Measurements from ENCODE around the gene VAPA. TPM values are rescaled to one million over a fixed set of nuclear protein-coding genes. Genes with fewer than 3 reads are reported as not detected.
A peak's percentile ranks its signal among the peaks of the same experiment; 100 is the strongest.

The VAPA gene
- total and polyA plus RNA-seq, 9 of the 15 experiments (the other 6 are each of a cell fraction or from before 2014, with no cell fraction given) = 219 to 902 (median 526) TPM

- TF ChIP-seq THRA (IDR thresholded peaks at IDR 0.05) (no peak), ZBTB33 (CRISPR knock-in tag; IDR thresholded peaks at IDR 0.05) (no peak), ZNF584 (CRISPR knock-in tag; IDR thresholded peaks at IDR 0.05; ENCODE audit: low read depth) (no peak), YBX1 (IDR thresholded peaks at IDR 0.05) (no peak), DEAF1 (CRISPR knock-in tag; IDR thresholded peaks at IDR 0.05) (peak; percentile 53; the same call in 1 of the 2 replicates), DLX4 (CRISPR knock-in tag; IDR thresholded peaks at IDR 0.05) (no peak), FOXA3 (CRISPR knock-in tag; conservative IDR thresholded peaks at IDR 0.05 in 1 of 2, IDR thresholded peaks at IDR 0.05 in 1 of 2) (0 out of 4 replicates have a peak, but pooled peaks of 1 of the 2 experiments have one; percentile 26), JUNB (CRISPR knock-in tag; conservative IDR thresholded peaks at IDR 0.05) (no peak), BCOR (IDR thresholded peaks at IDR 0.05) (peak; percentile 70), NEUROD1 (IDR thresholded peaks at IDR 0.05; ENCODE audit: borderline replicate concordance, low read depth, low read length, partially characterized antibody) (peak; percentile 41), THRAP3 (IDR thresholded peaks at IDR 0.05; ENCODE audit: borderline replicate concordance) (no peak), ID3 (CRISPR knock-in tag; IDR thresholded peaks at IDR 0.05) (no peak), ID3 (tag; IDR thresholded peaks at IDR 0.05) (0 out of 2 replicates have a peak, but pooled peaks have one; percentile 37), ZNF780A (CRISPR knock-in tag; IDR thresholded peaks at IDR 0.05) (no peak), ZBED1 (IDR thresholded peaks at IDR 0.05) (0 out of 2 replicates have a peak, but pooled peaks have one; percentile 6), U2AF2 (optimal IDR thresholded peaks at IDR 0.05; ENCODE audit: low read depth, low read length) (no peak), FOXJ2 (tag; IDR thresholded peaks at IDR 0.05) (no peak), ASH1L (IDR thresholded peaks at IDR 0.05; ENCODE audit: borderline replicate concordance, low read depth, partially characterized antibody) (no peak), MITF (IDR thresholded peaks at IDR 0.05) (peak; percentile 56; the same call in 1 of the 2 replicates), ZNF274 (IDR thresholded peaks at IDR 0.05; ENCODE audit: borderline replicate concordance, low read depth, low read length) (no peak)
Measured at GRCh38 chr18:9914584-9915290, 921 bp downstream of the VAPA start (continued).
